HEK293 (cell line): ENCODE measurements around the gene TSPAN2.

Source experiments
- HOXC10 ChIP-seq: sonication (generic); formaldehyde crosslinking; IDR thresholded peaks from 2 replicates; pipeline ENCODE4 v1.8.1; 2023; ENCODE audit warnings: mild to moderate bottlenecking, missing genetic modification reagents
- IKZF3 ChIP-seq: fragments of 450-650 bp; IDR thresholded peaks from 2 replicates; pipeline ENCODE4 v1.5.0; 2018; ENCODE audit warnings: missing biosample characterization, mild to moderate bottlenecking, missing genetic modification characterization, moderate library complexity
- OVOL3 ChIP-seq: fragments of 450-650 bp; formaldehyde crosslinking; IDR thresholded peaks from 2 replicates; pipeline ENCODE4 v1.5.1; 2016; ENCODE audit warnings: missing biosample characterization, missing genetic modification characterization
- PATZ1 ChIP-seq: fragments of 450-650 bp; formaldehyde crosslinking; IDR thresholded peaks from 2 replicates; pipeline ENCODE4 v1.5.1; 2016; ENCODE audit warnings: missing biosample characterization, missing genetic modification characterization
- SETDB1 ChIP-seq: IDR thresholded peaks from one replicate; pipeline ENCODE4 v1.6.1; 2017; ENCODE audit warnings: mild to moderate bottlenecking, low read length, moderate library complexity, mixed read lengths; ENCODE audit not compliant: insufficient read length
- SP7 ChIP-seq: fragments of 450-650 bp; formaldehyde crosslinking; IDR thresholded peaks from 2 replicates; pipeline ENCODE4 v1.5.1; 2016; ENCODE audit warnings: missing biosample characterization, missing genetic modification characterization
- TCF7L2 ChIP-seq: IDR thresholded peaks from 2 replicates; pipeline ENCODE4 v1.6.1; 2011; ENCODE audit warnings: low read depth, mild to moderate bottlenecking, inconsistent platforms, low read length, moderate library complexity, borderline replicate concordance
- ZBTB21 ChIP-seq: fragments of 450-650 bp; formaldehyde crosslinking; IDR thresholded peaks from 2 replicates; pipeline ENCODE4 v1.5.1; 2017; ENCODE audit warnings: missing biosample characterization, missing genetic modification characterization
- ZNF157 ChIP-seq: fragments of 450-650 bp; formaldehyde crosslinking; IDR thresholded peaks from 2 replicates; pipeline ENCODE4 v1.5.1; 2016; ENCODE audit warnings: missing biosample characterization, missing genetic modification characterization
- ZNF221 ChIP-seq: fragments of 450-650 bp; formaldehyde crosslinking; IDR thresholded peaks from 2 replicates; pipeline ENCODE4 v1.5.1; 2017; ENCODE audit warnings: missing biosample characterization, missing genetic modification characterization, borderline replicate concordance
- ZNF239 ChIP-seq: fragments of 450-650 bp; formaldehyde crosslinking; IDR thresholded peaks from 2 replicates; pipeline ENCODE4 v1.5.1; 2016; ENCODE audit warnings: missing biosample characterization, missing genetic modification characterization
- ZNF341 ChIP-seq: fragments of 450-650 bp; formaldehyde crosslinking; IDR thresholded peaks from 2 replicates; pipeline ENCODE4; 2016; ENCODE audit warnings: low read depth, missing biosample characterization, missing genetic modification characterization
- ZNF404 ChIP-seq: fragments of 450-650 bp; formaldehyde crosslinking; IDR thresholded peaks from 2 replicates; pipeline ENCODE4 v1.5.1; 2017; ENCODE audit warnings: missing biosample characterization, missing genetic modification characterization
- ZNF426 ChIP-seq: fragments of 450-650 bp; formaldehyde crosslinking; IDR thresholded peaks from 2 replicates; pipeline ENCODE4 v1.5.1; 2017; ENCODE audit warnings: missing biosample characterization, missing genetic modification characterization, mild to moderate bottlenecking, inconsistent platforms, moderate library complexity
- ZNF596 ChIP-seq: fragments of 450-650 bp; IDR thresholded peaks from 2 replicates; pipeline ENCODE4 v1.5.0; 2018; ENCODE audit warnings: missing biosample characterization, mild to moderate bottlenecking, missing genetic modification characterization, moderate library complexity
- ZNF664 ChIP-seq: fragments of 450-650 bp; formaldehyde crosslinking; IDR thresholded peaks from 2 replicates; pipeline ENCODE4 v1.5.1; 2016; ENCODE audit warnings: missing biosample characterization, missing genetic modification characterization
- ZNF677 ChIP-seq: fragments of 450-650 bp; IDR thresholded peaks from 2 replicates; pipeline ENCODE4 v1.5.0; 2018; ENCODE audit warnings: missing biosample characterization, mild to moderate bottlenecking, missing genetic modification characterization, moderate library complexity
- ZNF707 ChIP-seq: fragments of 450-650 bp; formaldehyde crosslinking; IDR thresholded peaks from 2 replicates; pipeline ENCODE4 v1.5.1; 2016; ENCODE audit warnings: missing biosample characterization, missing genetic modification characterization
- ZNF837 ChIP-seq: fragments of 450-650 bp; formaldehyde crosslinking; IDR thresholded peaks from 2 replicates; pipeline ENCODE4 v1.5.1; 2016; ENCODE audit warnings: missing biosample characterization, missing genetic modification characterization
- ZSCAN16 ChIP-seq: fragments of 450-650 bp; formaldehyde crosslinking; IDR thresholded peaks from 2 replicates; pipeline ENCODE4 v1.5.1; 2016; ENCODE audit warnings: missing biosample characterization, missing genetic modification characterization
- ZSCAN5A ChIP-seq: fragments of 450-650 bp; formaldehyde crosslinking; IDR thresholded peaks from 2 replicates; pipeline ENCODE4 v1.5.1; 2016; ENCODE audit warnings: missing biosample characterization, missing genetic modification characterization
- TF ChIP-seq, protein P1 (sequence below): fragments of 450-650 bp; IDR thresholded peaks from 2 replicates; pipeline ENCODE4 v1.5.1; 2018; ENCODE audit warnings: missing biosample characterization, mild to moderate bottlenecking, missing genetic modification characterization
- TF ChIP-seq, protein P2 (sequence below): IDR thresholded peaks from 2 replicates; pipeline ENCODE4 v1.6.1; 2011; ENCODE audit warnings: mild to moderate bottlenecking, low read depth, low read length, borderline replicate concordance
- TF ChIP-seq, protein P3 (sequence below): fragments of 450-650 bp; formaldehyde crosslinking; IDR thresholded peaks from 2 replicates; pipeline ENCODE4 v1.5.1; 2017; ENCODE audit warnings: missing biosample characterization, mild to moderate bottlenecking, missing genetic modification characterization, moderate library complexity
- TF ChIP-seq, protein P4 (sequence below): fragments of 450-650 bp; formaldehyde crosslinking; IDR thresholded peaks from 2 replicates; pipeline ENCODE4 v1.5.0; 2017; ENCODE audit warnings: missing biosample characterization, missing genetic modification characterization, borderline replicate concordance
- TF ChIP-seq, protein P5 (sequence below): fragments of 450-650 bp; formaldehyde crosslinking; IDR thresholded peaks from 2 replicates; pipeline ENCODE4 v1.5.1; 2016; ENCODE audit warnings: missing biosample characterization, missing genetic modification characterization
- TF ChIP-seq, protein P6 (sequence below): fragments of 450-650 bp; formaldehyde crosslinking; IDR thresholded peaks from 2 replicates; pipeline ENCODE4; 2016; ENCODE audit warnings: missing biosample characterization, missing genetic modification characterization

TSPAN2 gene

GRCh38 chr1:115089420-115090185, at the start of gene TSPAN2 (continued):
- TF ChIP-seq, protein P1, sequence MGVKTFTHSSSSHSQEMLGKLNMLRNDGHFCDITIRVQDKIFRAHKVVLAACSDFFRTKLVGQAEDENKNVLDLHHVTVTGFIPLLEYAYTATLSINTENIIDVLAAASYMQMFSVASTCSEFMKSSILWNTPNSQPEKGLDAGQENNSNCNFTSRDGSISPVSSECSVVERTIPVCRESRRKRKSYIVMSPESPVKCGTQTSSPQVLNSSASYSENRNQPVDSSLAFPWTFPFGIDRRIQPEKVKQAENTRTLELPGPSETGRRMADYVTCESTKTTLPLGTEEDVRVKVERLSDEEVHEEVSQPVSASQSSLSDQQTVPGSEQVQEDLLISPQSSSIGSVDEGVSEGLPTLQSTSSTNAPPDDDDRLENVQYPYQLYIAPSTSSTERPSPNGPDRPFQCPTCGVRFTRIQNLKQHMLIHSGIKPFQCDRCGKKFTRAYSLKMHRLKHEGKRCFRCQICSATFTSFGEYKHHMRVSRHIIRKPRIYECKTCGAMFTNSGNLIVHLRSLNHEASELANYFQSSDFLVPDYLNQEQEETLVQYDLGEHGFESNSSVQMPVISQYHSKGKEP (tag by site-specific recombination) = no peak
- TF ChIP-seq ZNF404 (tag by site-specific recombination) = no peak
- TF ChIP-seq ZNF426 (tag by site-specific recombination) = no peak
- peak; percentile 65 for TF ChIP-seq SP7 (tag by site-specific recombination)
- TF ChIP-seq ZSCAN16 (tag by site-specific recombination) = no peak
- TF ChIP-seq, protein P2, sequence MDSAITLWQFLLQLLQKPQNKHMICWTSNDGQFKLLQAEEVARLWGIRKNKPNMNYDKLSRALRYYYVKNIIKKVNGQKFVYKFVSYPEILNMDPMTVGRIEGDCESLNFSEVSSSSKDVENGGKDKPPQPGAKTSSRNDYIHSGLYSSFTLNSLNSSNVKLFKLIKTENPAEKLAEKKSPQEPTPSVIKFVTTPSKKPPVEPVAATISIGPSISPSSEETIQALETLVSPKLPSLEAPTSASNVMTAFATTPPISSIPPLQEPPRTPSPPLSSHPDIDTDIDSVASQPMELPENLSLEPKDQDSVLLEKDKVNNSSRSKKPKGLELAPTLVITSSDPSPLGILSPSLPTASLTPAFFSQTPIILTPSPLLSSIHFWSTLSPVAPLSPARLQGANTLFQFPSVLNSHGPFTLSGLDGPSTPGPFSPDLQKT = no peak
- TF ChIP-seq, protein P3, sequence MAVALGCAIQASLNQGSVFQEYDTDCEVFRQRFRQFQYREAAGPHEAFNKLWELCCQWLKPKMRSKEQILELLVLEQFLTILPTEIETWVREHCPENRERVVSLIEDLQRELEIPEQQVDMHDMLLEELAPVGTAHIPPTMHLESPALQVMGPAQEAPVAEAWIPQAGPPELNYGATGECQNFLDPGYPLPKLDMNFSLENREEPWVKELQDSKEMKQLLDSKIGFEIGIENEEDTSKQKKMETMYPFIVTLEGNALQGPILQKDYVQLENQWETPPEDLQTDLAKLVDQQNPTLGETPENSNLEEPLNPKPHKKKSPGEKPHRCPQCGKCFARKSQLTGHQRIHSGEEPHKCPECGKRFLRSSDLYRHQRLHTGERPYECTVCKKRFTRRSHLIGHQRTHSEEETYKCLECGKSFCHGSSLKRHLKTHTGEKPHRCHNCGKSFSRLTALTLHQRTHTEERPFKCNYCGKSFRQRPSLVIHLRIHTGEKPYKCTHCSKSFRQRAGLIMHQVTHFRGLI (tag by site-specific recombination) = no peak
- no peak for TF ChIP-seq ZBTB21 (tag by site-specific recombination)
- TF ChIP-seq, protein P4, sequence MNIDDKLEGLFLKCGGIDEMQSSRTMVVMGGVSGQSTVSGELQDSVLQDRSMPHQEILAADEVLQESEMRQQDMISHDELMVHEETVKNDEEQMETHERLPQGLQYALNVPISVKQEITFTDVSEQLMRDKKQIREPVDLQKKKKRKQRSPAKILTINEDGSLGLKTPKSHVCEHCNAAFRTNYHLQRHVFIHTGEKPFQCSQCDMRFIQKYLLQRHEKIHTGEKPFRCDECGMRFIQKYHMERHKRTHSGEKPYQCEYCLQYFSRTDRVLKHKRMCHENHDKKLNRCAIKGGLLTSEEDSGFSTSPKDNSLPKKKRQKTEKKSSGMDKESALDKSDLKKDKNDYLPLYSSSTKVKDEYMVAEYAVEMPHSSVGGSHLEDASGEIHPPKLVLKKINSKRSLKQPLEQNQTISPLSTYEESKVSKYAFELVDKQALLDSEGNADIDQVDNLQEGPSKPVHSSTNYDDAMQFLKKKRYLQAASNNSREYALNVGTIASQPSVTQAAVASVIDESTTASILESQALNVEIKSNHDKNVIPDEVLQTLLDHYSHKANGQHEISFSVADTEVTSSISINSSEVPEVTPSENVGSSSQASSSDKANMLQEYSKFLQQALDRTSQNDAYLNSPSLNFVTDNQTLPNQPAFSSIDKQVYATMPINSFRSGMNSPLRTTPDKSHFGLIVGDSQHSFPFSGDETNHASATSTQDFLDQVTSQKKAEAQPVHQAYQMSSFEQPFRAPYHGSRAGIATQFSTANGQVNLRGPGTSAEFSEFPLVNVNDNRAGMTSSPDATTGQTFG (tag by site-specific recombination) = no peak
- no peak for TF ChIP-seq TCF7L2
- TF ChIP-seq ZNF239 = no peak
- 0 out of 2 replicates have a peak, but pooled peaks have one; percentile 14 for TF ChIP-seq ZNF596 (tag by site-specific recombination)
- TF ChIP-seq, protein P5, sequence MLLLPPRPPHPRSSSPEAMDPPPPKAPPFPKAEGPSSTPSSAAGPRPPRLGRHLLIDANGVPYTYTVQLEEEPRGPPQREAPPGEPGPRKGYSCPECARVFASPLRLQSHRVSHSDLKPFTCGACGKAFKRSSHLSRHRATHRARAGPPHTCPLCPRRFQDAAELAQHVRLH (tag by site-specific recombination) = no peak
- no peak for TF ChIP-seq IKZF3 (tag by site-specific recombination)
- no peak; the same call in 1 of the 2 replicates for TF ChIP-seq PATZ1 (tag by site-specific recombination)
- TF ChIP-seq ZNF221 (tag by site-specific recombination) = no peak
- no peak for TF ChIP-seq HOXC10 (CRISPR knock-in tag)
- no peak for TF ChIP-seq OVOL3 (tag by site-specific recombination)
- no peak for TF ChIP-seq ZNF157 (tag by site-specific recombination)
- no peak for TF ChIP-seq ZNF677 (tag by site-specific recombination)
- TF ChIP-seq ZSCAN5A = no peak
- TF ChIP-seq, protein P6, sequence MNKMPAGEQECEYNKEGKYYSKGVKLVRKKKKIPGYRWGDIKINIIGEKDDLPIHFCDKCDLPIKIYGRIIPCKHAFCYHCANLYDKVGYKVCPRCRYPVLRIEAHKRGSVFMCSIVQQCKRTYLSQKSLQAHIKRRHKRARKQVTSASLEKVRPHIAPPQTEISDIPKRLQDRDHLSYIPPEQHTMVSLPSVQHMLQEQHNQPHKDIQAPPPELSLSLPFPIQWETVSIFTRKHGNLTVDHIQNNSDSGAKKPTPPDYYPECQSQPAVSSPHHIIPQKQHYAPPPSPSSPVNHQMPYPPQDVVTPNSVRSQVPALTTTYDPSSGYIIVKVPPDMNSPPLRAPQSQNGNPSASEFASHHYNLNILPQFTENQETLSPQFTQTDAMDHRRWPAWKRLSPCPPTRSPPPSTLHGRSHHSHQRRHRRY = no peak
- TF ChIP-seq ZNF837 (tag by site-specific recombination) = no peak
- TF ChIP-seq ZNF341 (tag by site-specific recombination) = peak; percentile 64
- no peak for TF ChIP-seq ZNF707 (tag by site-specific recombination)
- no peak for TF ChIP-seq SETDB1
- no peak for TF ChIP-seq ZNF664 (tag by site-specific recombination)
